Measurements from ENCODE around the gene ZC3H14.
"Not testable (repeated sequence)": the region's sequence is repeated elsewhere in the genome, so short reads cannot be mapped to it uniquely, and the experiment has no call there.

Gene ZC3H14, protein sequence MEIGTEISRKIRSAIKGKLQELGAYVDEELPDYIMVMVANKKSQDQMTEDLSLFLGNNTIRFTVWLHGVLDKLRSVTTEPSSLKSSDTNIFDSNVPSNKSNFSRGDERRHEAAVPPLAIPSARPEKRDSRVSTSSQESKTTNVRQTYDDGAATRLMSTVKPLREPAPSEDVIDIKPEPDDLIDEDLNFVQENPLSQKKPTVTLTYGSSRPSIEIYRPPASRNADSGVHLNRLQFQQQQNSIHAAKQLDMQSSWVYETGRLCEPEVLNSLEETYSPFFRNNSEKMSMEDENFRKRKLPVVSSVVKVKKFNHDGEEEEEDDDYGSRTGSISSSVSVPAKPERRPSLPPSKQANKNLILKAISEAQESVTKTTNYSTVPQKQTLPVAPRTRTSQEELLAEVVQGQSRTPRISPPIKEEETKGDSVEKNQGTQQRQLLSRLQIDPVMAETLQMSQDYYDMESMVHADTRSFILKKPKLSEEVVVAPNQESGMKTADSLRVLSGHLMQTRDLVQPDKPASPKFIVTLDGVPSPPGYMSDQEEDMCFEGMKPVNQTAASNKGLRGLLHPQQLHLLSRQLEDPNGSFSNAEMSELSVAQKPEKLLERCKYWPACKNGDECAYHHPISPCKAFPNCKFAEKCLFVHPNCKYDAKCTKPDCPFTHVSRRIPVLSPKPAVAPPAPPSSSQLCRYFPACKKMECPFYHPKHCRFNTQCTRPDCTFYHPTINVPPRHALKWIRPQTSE

DNA sequence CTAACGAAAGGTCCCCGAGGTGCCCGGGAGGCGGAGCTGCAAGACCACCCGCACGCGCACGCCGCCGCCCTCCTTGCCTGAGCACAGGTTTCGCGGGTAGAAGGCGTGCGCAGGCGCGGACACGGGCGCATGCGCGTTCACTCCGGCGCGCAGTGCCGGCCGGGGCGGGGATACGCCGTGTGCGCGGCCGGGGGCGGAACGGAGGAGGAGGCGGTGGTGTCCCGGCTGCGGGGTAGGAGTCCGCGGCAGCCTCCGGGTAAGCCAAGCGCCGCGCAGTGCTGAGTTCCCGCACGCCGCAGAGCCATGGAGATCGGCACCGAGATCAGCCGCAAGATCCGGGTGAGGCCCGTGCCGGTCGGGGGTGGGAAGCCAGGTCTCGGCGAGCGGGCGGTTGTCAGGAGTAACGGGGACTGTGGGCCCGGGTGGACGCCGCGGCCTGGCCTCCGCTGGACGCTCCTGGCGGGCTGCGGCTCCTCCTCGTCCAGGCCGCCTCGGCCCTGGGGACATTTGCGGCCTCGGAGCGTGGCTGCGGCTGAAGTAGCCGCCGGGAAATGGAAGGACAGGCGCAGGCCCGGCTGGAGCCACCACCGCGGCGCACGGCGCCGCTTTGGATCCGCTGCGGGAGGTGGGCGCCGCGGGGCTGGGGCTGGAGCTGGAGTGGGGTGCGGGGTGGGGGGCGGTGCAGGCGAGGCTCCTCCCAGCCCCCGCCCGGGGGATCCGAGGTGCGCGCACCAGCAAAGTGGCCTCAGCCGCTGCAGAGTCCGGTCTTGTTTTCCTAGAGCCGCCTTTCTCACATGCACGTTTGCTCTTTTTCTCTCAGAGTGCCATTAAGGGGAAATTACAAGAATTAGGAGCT is at the start of gene ZC3H14:
Gene ZC3H14, plus strand, starts transcription at position 207 of the 856 bp plus-strand sequence. Its CDS starts 97 bp downstream, at position 304.
- DNase-seq: peak; percentile 76 to 90 (median 79)

DNA sequence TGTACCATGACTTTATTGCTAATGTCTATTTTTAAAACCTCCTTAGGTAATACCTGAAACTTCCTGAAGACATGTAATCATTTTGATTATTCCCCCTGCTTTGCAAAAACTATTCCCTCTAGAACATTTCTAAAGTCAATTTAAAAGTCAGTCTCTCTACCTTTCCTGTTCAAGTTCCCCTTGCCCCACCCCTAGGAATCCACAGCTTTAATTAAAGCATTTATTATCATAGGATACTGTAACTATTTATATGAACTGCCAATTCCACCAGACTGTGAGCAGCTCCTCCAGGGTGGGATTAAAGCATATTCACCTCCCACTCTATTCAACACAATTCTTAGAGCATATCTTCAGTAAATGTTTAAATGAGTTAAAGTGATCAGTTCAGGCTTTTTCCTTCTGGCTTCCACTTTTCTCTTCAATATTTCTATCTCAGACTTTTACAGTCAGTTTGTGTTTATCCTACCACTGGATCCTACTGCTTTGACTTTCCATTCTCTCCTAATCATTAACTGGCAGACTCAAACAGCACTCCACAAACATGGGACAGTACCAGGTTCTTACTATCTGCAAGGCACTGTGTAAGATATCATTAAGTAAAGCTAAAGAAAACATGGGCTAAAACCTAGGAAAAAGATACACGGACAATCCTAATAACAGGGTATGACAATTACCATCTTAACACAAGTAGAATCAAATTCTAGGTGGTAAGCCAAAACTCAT is 47.2 kb upstream of the ZC3H14 start:
- DNase-seq: no peak

DNA sequence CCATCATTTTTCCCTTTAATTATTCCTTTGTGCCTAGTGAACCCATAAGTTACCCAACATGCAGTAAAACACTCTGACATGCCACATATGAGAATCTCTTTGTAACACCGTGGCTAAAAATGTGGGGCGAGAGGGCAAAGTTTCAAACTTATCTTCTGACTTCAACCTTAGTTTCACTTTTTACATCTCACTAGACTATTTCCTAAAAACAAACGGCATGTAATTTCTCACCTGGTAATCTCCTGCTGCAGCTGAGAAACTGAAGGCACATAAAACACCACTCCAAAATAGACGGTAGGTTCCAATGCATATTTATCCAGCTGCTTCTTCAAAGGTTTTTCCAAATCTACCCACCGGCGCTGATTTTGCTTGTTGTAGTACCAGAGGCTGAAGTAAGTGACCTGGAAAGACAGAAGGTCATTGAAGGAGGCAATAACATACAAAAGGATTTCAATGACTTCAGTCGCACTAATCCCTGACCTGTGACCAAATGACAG is 45.9 kb upstream of the ZC3H14 start:
- DNase-seq: no peak

DNA sequence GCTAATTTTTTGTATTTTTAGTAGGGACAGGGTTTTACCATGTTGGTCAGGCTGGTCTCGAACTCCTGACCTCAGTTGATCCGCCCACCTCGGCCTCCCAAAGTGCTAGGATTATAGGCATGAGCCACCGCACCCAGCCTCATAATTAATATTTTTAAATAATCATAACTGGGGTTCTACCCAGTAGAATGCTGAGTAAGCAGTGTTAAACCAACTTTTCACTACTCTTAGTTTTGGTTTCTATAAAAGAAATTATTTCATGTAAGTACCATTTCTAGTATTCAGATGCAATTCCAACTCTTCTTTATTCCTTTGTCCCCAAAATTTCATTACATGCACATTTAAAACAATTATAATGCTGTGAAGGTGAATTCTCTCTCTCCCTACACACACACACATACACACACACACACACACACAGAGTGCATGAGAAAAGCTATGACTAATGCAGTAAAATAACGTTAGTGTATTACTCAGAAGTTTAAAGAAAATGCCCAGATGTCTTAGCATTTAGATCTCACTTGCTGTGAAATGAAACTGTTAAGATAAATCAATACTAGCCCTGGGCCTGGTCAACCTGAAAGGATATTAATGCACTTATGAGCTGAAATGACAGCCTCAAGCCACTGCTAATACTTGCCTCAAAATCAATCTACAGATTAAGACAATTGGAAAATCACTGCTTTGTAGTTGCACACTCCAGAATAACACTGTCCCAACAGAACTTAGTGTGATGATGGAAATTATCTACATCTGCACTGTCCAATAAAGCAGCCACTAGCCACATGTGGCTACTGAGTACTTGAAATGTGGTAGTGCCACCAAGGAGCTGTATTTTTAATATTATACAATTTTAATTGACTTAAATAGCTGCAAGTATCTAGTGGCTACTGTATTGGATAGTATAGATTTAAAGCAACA is 44.0 kb upstream of the ZC3H14 start:
- no peak for DNase-seq

DNA sequence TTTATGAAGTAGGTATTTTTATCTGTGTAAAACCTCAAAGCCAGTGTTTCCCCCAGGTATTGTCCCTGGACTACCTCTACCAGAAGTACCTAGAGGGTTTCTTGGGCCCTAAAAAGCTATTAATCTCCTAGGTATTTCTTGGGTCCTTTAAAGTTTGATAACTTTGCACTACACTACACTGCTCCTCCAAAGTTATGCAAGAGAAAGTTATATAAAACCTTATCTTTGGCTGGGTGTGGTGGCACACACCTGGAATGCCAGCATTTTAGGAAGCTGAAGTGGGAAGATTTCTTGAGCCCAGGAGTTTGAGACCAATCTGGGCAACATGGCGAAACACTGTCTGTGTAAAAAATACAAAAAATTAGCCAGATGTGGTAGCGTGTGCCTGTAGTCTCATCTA is 42.9 kb upstream of the ZC3H14 start:
- no peak for DNase-seq

DNA sequence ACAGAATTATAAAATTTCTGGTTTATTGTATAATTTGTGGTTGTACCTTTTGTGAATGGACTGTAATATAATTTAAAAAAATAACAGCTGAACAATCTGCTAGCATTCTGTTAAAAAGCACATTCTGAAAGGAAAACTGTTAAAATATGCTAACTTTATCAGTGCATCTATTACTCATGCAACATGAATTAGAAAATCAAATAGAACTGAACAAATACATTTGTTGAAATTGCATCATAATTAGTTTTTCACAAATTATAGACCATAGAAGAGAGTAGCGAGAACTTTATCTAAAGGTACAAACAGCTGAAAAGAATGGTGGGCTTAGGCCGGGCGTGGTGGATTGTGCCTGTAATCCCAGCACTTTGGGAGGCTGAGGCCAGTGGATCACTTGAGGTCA is 41.0 kb upstream of the ZC3H14 start:
- DNase-seq: no peak

DNA sequence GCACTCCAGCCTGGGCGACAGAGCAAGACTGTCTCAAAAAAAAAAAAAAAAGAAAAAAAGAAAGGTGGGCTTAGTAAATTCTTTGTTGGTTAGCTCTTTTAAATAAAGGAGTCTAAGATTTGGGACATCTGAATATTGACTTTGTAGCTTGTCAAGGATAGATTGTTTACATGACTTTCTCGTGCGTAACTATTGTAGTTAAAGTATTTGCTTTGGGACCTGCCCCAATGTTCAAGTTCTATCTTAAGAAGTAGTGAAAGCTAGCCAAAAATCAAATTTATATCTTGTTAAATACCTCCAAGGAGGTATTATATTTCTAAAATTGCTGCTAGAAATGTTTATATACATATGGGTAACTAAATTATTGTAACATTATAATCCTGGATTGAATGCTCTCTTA is 40.4 kb upstream of the ZC3H14 start:
- no peak for DNase-seq

DNA sequence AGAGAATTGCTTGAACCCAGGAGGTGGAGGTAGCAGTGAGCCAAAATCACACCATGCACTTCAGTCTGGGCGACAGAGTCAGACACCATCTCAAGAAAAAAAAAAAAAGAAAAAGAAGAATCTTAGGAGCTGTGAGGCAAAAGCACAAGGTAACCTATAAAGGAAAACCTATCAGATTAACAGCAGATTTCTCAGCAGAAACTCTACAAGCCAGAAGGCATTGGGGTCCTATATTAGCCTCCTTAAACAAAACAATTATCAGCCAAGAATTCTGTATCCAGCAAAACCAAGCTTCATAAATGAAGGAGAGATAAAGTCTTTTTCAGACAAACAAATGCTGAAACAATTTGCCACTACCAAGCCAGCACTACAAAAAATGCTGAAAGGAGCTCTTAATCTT is 32.9 kb upstream of the ZC3H14 start:
- not testable (repeated sequence) for DNase-seq

DNA sequence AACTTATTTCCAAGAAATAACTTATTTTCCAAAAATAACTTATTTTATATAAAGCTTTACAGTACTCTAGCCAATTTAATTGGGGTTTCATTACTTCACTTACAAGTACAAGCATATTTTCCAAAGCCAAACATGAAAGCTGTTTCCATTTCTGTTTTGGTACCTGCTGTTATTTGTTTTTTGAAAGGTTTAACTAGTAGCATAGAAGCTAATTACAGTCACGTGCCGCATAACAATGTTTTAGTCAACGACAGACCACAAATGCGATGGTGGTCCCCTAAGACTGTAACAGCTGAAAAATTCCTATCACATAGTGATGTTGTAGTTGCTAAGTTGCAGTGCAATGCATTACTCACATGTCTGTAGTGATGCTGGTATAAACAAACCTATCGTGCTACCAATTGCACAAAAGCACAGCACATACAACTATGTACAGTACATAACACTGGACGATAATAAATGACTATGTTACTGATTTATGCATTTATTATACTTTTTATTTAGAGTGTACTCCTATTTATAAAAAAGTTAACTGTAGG is 29.7 kb upstream of the ZC3H14 start:
- DNase-seq: no peak

DNA sequence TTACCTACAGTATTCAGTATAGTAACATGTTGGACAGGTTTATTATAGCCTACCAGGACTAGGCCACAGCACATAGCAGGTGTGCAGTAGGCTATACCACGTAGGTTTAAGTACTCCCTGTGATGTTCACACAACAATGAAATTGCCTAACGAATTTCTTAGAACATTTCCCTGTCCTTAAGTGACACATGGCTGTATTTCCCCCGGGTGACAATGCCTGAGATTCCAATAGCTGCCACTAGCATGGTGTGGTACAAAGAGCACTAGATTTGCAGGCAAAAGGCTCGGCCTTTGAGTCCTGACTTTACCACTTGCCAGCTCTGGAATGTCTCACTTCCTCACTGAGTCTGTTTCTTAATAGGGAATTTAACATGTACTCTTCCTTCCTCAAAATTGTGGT is 27.7 kb upstream of the ZC3H14 start:
- no peak for DNase-seq

DNA sequence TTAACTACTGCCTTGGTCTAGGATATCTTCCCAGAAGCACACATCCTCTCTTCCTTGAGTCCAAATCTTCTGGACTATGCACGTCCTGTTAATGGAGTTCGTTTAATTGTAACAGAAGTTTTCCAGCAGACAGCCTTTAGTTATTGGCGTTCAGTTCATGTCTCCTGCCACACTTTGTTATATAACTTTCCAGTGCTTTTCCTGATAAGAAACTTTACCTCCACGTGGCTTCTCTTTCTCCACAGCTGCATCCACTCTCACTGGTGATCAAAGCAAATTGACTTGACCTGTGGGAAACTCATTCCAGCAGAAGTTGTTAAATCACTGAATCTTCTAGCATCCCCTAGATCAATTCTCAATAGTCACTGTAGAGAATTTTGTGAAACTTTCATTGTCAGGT is 27.0 kb upstream of the ZC3H14 start:
- DNase-seq: no peak

DNA sequence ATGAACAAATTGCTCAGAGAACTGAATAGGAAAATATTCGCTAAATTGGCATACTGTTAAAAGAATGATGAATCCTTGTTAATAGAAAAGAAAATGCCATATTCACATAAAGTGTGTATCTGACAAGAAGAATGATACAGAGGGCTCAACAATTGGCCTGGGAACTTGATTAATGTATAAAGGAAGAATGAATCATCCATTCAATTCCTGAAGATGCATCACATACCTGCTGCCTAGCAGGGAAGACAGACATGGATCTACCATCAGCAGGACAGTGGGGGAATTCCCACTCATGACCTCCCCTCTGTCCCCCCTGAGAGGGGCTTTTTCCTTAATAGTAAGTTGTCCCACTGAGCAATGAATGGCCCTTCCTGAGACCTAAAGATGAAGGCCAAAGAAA is 21.5 kb upstream of the ZC3H14 start:
- no peak for DNase-seq

DNA sequence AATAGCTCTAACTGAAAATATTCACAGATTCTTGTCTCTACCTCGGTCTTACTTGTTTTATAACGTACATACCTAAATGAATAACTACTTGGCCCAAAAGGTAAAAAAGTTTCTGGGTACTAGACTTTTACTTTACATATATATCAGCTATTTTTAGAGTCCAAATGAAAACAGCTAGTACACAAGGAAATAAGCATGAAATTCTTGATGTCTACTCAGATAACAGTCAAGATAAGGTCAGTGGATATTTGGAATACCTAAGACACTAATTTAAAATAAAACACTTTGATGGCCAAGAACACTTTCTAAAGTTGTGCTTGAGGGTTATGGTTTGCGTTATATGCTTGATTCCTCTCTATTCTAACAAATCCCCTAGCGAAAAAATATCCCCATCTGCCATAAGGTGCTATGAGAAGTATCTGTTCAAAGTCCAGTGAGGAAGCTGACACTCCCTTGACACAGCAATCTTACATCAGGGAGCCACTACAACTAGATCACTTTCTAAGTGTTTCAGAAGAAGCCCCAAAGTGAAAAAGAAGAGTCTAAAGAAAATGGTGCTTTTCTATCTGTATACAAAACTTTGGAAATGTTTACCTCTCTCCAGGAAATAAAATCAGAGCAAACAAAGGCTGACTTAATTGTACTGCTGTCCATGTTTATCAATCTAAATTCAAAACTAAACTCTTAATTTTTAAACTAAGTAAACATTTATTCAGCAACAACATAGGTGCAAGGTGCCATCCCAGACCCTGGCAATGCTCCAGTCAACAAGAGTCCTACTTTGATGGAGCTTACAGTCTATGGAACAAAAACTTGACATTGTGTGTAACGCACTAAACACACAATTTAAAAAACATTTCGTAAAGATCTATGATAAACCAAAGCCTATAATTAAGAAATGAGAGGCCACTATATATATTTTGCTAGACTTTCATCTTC is 19.7 kb upstream of the ZC3H14 start:
- DNase-seq: no peak

DNA sequence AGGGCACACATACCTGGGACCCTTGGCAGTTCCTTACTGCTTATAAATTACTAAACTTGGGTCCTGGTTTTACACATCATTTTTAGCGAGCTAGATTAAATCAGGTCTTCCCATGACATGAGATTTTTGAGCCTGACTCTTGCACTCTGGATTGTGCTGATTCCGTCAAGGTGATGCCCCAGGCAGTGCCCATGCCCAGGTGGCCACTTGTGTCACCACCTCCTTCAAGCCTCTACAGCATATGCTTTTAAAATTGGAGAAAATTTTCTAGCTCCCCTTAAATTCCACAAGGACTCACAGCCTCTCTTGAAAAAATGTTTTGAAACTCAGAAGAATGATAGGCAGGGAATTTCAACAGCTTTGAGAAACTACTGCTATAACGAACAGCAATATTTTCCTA is 17.6 kb upstream of the ZC3H14 start:
- no peak for DNase-seq

DNA sequence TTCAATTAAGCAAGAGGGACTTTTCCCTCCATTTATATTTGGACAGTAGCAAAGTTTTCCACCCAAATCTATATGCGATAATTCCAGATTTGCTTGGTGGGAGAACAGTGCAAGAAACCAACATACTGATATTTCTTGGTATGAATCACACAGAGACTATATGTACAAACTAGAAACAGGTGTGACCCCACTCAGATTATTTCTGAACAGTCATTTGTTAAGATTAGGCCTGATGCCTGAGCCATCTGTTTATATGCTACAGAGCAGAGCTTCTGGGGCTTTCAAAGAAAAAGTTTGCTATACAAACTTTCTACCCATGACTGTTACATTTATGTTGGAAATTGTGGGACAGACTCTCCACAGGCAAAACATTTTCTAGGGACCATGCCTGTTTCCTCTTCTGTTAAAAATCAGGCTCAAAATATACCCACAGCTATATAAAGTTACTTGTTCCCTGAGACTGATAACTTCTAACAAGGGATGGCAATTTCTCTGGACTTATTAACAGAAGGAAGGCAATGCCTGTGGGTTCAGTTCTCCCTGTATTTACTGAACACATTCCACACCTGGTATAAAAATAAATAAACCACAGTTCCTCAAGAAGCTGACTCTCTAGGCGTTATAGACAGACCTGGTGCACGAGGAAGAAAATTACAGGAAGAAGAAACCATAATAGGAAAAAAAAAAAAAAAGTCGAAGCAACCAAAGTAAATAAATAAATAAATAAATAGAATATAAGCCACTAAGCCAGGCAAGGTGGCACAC is 16.0 kb upstream of the ZC3H14 start:
- DNase-seq: no peak

DNA sequence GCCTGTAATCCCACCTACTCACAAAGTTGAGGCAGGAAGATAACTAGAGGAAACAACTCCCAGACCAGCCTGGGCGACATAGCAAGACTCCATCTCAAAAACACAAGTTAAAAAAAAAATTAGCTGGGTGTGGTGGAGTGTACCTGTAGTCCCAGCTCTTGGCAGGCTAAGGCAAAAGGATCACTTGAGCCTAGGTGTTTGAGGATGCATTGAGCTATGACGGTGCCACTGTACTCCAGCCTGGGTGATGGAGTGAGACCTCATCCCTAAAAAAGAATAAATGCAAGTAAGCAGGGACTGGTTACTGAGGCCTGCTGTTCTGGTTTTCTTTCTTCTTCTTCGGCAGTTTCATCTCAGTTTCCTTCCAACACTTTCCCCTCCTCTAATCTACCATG is 15.5 kb upstream of the ZC3H14 start:
- no peak for DNase-seq

DNA sequence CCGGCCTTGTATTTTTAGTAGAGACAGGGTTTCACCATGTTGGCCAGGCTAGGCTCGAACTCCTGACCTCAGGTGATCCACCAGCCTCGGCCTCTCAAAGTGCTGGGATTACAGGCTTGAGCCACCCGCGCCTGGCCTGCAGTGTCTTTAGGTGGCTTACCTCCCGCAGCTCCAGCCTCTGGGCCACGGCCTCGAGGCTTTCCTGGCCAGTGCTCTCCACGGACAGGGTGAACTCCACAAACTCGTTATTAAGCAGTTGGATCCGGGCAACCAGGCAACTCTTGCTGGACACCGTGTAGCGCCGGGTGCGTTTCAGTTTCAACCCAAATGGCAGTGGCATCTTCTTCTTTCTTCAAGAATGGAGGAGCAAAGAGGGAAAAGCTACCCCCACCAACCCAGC is 12.8 kb upstream of the ZC3H14 start:
- no peak for DNase-seq

DNA sequence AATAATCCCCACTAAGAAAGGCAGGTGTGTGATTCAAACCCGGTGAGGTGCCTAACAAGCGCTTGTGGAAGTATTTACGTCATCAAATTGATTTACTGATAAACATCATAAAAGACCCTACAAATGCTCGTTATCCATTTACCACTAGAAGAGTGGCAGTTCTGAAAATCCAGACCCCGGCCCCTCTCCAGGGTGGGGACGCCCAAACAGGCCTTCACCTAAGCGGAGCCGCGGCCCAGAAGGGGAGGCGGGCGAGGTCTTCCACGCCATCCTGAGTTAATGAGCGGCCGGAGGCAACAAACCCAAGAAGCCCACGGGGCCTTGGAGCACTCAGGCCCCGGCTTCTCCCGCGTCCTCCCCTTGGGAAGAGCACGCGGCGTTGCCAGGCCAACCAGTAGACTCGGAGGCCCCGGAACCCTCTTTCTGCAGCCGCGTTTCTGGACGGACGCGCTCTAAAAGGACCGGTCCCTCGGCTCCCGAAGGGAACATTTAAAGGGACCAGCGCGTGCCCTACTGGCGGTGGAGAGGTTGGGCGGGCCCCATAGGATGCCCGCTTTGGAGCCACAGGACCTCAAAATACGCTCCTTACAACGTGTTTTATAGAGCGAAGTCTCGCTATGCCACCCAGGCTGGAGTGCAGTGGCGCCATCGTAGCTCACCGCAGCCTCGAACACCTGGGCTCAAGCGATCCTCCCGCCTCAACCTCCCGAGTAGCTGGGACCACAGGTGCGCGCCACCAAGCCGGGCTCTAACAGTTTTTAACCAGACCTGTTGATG is 11.6 kb upstream of the ZC3H14 start:
- DNase-seq: peak in 4 of 6 experiments; percentile 10 to 33 (median 20)

Measured in stimulated activated naive CD4-positive, alpha-beta T cell (primary cell).